GM06990 (cell line): ENCODE results near the gene CCDC57.

Experiments used
- DNase-seq: peaks from one replicate; pipeline ENCODE4 v3.0.0-alpha.2; 2011; ENCODE audit not compliant: insufficient read length; ENCODE audit errors: extremely low read depth
- H3K27me3 ChIP-seq: replicated peaks from 2 replicates; pipeline ENCODE4 v1.6.0; 2011; ENCODE audit warnings: low read length; ENCODE audit not compliant: control insufficient read depth, insufficient read depth
- H3K36me3 ChIP-seq: 2 replicates; pipeline ENCODE4 v1.5.1; 2011; ENCODE audit warnings: low read length; ENCODE audit not compliant: control insufficient read depth, insufficient read depth
- H3K4me3 ChIP-seq: replicated peaks from 2 replicates; pipeline ENCODE4 v1.5.1; 2011; ENCODE audit warnings: low read depth, mild to moderate bottlenecking, control low read depth, low read length
- CTCF ChIP-seq: IDR thresholded peaks from 2 replicates; pipeline ENCODE4 v1.5.1; 2011; ENCODE audit warnings: low read length, control low read depth, mild to moderate bottlenecking, inconsistent platforms; ENCODE audit not compliant: insufficient read depth, poor library complexity, severe bottlenecking

Gene CCDC57

GRCh38 chr17:82072827-82073226, 139.8 kb downstream of the CCDC57 start:
- no peaks in the 10 kb centered on the region for H3K27me3 ChIP-seq
- no peak overlapping the region for H3K4me3 ChIP-seq
- no peak for DNase-seq
- no peaks in the 10 kb centered on the region; the same call in 1 of the 2 replicates for H3K36me3 ChIP-seq
- TF ChIP-seq CTCF, result no peak

DNA sequence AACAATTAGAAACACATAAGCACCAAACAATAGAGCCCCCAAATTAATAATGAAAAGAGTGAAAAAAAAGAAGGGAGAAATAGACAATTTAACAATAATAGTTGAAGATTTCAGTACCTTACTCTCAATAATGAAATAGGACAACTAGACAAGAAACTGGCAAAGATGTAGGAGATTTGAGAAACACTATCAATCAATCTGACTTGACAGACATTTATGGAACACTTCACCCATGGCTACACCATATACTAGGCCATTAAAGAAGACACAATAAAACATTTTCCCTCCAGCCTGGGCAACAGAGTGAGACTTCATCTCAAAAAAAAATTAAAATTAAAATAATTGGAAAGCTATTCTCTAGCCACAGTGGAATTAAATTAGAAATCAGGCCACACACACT, 142.0 kb downstream of the CCDC57 start:
- no peak for TF ChIP-seq CTCF
- H3K27me3 ChIP-seq, result no peaks in the 10 kb centered on the region
- DNase-seq, result no peak
- no peaks in the 10 kb centered on the region for H3K36me3 ChIP-seq
- H3K4me3 ChIP-seq, result no peak overlapping the region

DNA sequence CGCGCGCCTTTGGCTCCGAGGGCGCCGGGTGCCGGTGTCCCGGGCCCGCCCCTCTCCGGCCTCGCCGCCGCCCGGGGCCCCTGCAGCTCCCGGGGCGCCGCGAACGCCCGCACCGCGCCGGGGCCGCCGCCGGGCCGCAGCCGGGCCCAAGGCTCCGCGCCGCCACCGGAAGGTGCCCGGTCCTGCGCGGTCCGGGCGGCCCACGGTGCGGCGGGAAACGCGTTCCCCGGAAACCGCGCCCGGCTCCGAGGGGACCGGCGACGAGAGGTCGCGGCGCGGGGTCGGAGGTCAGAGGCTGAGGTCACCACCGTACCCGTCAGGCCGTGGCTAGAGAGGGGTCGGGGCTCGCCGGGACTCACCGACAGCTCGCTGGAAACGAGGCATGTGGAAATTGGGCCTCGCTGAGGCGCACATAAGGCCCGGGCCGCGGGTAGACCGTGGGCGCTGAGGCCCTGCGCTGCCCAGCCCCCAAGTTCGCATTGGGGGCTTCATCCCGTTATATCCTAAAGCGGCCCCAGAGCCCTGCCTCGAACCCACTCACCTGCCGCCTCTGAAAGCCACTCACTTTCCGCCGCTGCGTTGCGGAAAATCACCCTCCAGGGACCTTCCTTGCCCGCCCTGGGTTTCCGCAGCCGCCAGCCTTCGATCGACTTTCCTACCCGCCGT, 146.9 kb downstream of the CCDC57 start, which contains the start of gene DUS1L:
TSS of gene DUS1L (minus strand) at position 167 of the 666 bp plus-strand sequence. CDS start 745 bp downstream, outside the sequence.
- DNase-seq, result peak; percentile 84
- peaks cover 18% of the 10 kb centered on the region for H3K36me3 ChIP-seq
- H3K4me3 ChIP-seq, result peak within 1 kb of the TSS; percentile 93
- no peaks in the 10 kb centered on the region for H3K27me3 ChIP-seq
- TF ChIP-seq CTCF, result no peak

DNA sequence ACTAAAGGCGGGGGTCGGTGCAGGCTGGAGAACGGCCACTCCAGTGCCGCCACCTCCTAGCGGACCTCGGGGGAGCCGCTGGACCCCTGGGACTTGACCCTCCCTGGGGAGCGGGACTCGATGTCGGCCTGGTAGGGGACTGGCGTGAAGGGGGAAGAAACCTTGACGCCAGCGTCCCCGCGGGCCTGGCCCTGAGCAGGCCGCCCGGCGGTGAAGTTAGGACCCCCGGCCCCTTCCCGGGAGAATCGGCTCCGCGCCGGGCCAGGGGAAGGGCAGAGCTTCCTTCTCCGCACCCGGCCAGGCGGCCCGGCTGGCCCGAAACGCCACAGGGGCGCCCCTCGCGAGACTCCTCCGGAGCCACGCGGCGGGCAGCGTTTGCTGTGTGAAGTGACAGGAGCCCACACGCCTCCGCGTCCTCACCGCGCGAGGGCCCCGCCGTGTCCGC, 147.4 kb downstream of the CCDC57 start:
- H3K4me3 ChIP-seq, result peak overlapping the region; percentile 93
- TF ChIP-seq CTCF, result no peak
- H3K27me3 ChIP-seq, result no peaks in the 10 kb centered on the region
- DNase-seq, result peak; percentile 57
- H3K36me3 ChIP-seq, result peaks cover 22% of the 10 kb centered on the region

DNA sequence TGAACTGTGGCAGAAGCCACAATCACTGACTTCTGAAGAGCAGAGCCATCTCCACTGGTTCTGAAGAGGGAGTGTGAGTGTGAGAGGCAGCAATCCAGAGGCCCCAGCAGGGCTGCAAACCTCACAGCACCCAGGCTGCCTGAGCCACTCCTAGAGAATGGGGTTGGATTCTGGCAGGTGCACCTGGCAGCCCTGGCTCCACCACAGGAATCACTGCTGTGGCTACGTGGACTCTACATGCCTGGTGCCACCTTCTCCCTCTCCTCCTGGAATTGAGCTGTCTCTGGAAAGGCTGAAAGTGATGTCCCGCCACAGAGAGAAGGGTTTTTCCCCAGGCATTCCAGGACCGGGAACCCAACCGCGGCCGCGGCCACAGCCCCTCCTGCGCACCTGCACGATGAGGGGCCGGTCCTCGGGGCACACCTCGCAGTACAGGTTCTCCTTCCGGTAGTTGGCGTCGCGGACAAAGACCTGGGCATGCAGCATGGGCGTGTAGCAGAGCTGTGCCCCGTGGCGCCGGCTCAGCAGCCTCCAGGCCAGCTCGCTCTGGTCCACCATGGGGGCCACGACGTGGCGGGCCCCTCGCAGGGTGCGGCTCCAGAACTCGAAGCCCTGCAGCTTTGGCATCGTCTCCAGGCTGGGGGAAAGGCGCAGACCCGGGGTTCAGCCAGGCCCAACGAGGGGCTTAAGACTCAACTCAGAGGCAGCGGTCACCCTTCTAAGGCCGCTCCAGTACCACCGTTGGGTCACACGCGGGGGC, 148.0 kb downstream of the CCDC57 start:
- Histone ChIP-seq H3K27me3 (no peaks in the 10 kb centered on the region), H3K36me3 (peaks cover 26% of the 10 kb centered on the region), H3K4me3 (peak overlapping the region; percentile 93)
- peak; percentile 13 for DNase-seq
- TF ChIP-seq CTCF, result no peak
